ENCODE measurements around the gene TMA7B. TPM values are rescaled to one million over a fixed set of nuclear protein-coding genes. Genes with fewer than 3 reads are reported as not detected.

TMA7B gene
- polyA plus RNA-seq, 1 of the 3 experiments (the other 2 are of a cell fraction): not detected

DNA sequence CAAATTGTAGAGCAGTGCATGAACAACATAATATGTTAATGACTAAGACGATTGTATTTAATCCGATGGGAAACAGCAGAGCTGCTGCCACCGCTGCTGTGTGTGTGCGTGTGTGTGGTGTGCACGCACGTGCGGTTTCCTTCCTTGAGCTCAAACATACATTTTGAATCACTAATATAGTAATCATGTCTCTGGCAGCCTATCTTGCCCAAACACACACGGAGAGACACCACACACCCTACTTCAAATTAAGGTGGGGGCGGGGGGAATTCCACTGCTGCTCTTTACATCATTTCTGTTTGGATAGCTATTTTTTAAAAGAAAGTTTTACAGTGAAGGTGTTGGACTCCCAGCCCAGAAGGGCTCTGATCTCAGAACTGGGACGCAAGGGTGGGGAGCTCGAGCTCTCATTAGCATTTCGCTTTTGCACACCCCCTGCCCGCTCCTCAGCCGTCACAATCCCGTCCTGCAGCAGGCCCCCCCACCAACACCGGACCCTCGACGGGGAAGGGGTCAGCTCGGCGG, 33.9 kb downstream of the TMA7B start:
- POLR2A ChIA-PET: no interaction called here

DNA sequence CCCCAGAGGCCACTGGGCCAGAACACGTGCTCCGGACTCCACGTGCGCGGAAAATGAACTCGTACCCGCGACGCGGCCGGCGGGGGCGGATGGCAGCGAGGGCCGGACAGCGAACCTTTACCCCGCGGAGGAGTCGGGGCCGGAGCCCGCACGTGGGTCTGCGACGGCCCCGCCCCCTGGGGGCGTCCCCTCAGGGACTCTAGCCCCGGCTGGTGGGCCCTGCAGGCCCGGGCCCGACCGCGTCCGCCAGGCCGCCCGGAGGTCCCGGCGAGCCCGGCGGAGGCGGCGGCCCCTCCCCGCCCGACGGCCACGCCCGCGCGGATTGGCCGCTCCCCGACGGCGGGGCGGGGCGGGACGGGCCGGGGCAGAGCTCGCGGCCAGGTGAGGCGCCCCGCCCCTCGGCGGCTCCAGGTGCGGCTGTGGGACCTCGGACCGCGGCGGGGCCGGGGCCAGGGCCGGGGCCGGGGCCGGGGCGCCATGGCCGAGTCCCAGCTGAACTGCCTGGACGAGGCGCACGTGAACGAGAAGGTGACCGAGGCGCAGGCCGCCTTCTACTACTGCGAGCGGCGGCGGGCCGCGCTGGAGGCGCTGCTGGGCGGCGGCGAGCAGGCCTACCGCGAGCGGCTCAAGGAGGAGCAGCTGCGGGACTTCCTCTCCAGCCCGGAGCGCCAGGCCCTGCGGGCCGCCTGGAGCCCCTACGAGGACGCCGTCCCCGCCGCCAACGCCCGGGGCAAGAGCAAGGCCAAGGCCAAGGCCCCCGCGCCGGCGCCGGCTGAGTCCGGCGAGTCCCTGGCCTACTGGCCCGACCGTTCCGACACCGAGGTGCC, 34.6 kb downstream of the TMA7B start, which contains the start of gene FAM83F:
TSS of gene FAM83F (plus strand) at position 389 of the 827 bp plus-strand sequence. CDS start at position 478, 89 bp downstream.
- H2AFZ ChIP-seq (ENCODE audit: low read depth): no peak within 1 kb of the TSS
- H4K20me1 ChIP-seq (ENCODE audit: insufficient read depth): no peaks in the 10 kb centered on the region
- no peaks in the 10 kb centered on the region for H3K79me2 ChIP-seq (ENCODE audit: insufficient read depth)
- H3K4me1 ChIP-seq (ENCODE audit: control insufficient read depth in 1 of 2, insufficient read depth in 2 of 2, low read depth in 1 of 2, low read length in 1 of 2): peaks cover 0 to 18% of the 10 kb centered on the region in 2 experiments; a peak in 1 of 4 replicates
- CTCF ChIA-PET: no interaction called here
- no peak within 1 kb of the TSS for H3K4me2 ChIP-seq
- no peak within 1 kb of the TSS for H3K4me3 ChIP-seq (ENCODE audit: low read depth in 2 of 2, low read length in 1 of 2)
- DNase-seq: no peak
- H3K9ac ChIP-seq: no peak within 1 kb of the TSS
- no peaks in the 10 kb centered on the region for H3K9me3 ChIP-seq
- H3K27ac ChIP-seq (ENCODE audit: low read depth in 2 of 2, low read length in 1 of 2): no peak within 1 kb of the TSS
- WGBS (ENCODE audit: low lambda C conversion rate): 92% methylated on average over 10 of the region's 115 CpGs
- no peaks in the 10 kb centered on the region for H3F3A ChIP-seq (replicated peaks; ENCODE audit: insufficient read depth)
- no peaks in the 10 kb centered on the region for H3K9me2 ChIP-seq
- POLR2A ChIA-PET: no interaction called here
- no peaks in the 10 kb centered on the region for H3K27me3 ChIP-seq (ENCODE audit: insufficient read depth)
- no peaks in the 10 kb centered on the region for H3K36me3 ChIP-seq (replicated peaks in 1 of 2; ENCODE audit: control insufficient read depth in 1 of 2, insufficient read depth in 2 of 2, low read length in 1 of 2)
- TF ChIP-seq FOSL2 (IDR thresholded peaks at IDR 0.05; ENCODE audit: borderline replicate concordance, low read depth) (no peak), CHD2 (IDR thresholded peaks at IDR 0.05; ENCODE audit: low read length, partially characterized antibody) (no peak), RXRA (IDR thresholded peaks at IDR 0.05; ENCODE audit: borderline replicate concordance, low read depth) (no peak), GATA2 (CRISPR knock-in tag; IDR thresholded peaks at IDR 0.05) (no peak), GABPA (IDR thresholded peaks at IDR 0.05; ENCODE audit: low read depth) (no peak), ELF1 (IDR thresholded peaks at IDR 0.05) (no peak), RCOR1 (IDR thresholded peaks at IDR 0.05; ENCODE audit: low read length) (no peak), FOXJ3 (CRISPR knock-in tag; IDR thresholded peaks at IDR 0.05) (no peak), TCF12 (IDR thresholded peaks at IDR 0.05) (no peak), JUND (IDR thresholded peaks at IDR 0.05) (no peak), SIN3A (IDR thresholded peaks at IDR 0.05; ENCODE audit: borderline replicate concordance, low read depth, low read length) (no peak)

More for the DNA sequence above, 33.9 kb downstream of the TMA7B start:
- Histone ChIP-seq H3K27me3 (ENCODE audit: insufficient read depth) (no peaks in the 10 kb centered on the region), H4K20me1 (ENCODE audit: insufficient read depth) (no peaks in the 10 kb centered on the region), H3K9me2 (no peaks in the 10 kb centered on the region), H3K4me2 (no peak overlapping the region), H3K4me3 (ENCODE audit: low read depth in 2 of 2, low read length in 1 of 2) (no peak overlapping the region), H3K9ac (no peak overlapping the region), H2AFZ (ENCODE audit: low read depth) (no peak overlapping the region), H3K36me3 (replicated peaks in 1 of 2; ENCODE audit: control insufficient read depth in 1 of 2, insufficient read depth in 2 of 2, low read length in 1 of 2) (no peaks in the 10 kb centered on the region), H3K4me1 (ENCODE audit: control insufficient read depth in 1 of 2, insufficient read depth in 2 of 2, low read depth in 1 of 2, low read length in 1 of 2) (peaks cover 0 to 17% of the 10 kb centered on the region in 2 experiments; a peak in 1 of 4 replicates), H3K9me3 (no peaks in the 10 kb centered on the region), H3F3A (replicated peaks; ENCODE audit: insufficient read depth) (no peaks in the 10 kb centered on the region), H3K79me2 (ENCODE audit: insufficient read depth) (no peaks in the 10 kb centered on the region), H3K27ac (ENCODE audit: low read depth in 2 of 2, low read length in 1 of 2) (no peak overlapping the region)
- TF ChIP-seq GABPA (IDR thresholded peaks at IDR 0.05; ENCODE audit: low read depth) (no peak), RXRA (IDR thresholded peaks at IDR 0.05; ENCODE audit: borderline replicate concordance, low read depth) (no peak), EP300 (IDR thresholded peaks at IDR 0.05; ENCODE audit: borderline replicate concordance in 1 of 2, low read depth in 1 of 2, low read length in 1 of 2) (no peak), SIN3A (IDR thresholded peaks at IDR 0.05; ENCODE audit: borderline replicate concordance, low read depth, low read length) (no peak), NRF1 (IDR thresholded peaks at IDR 0.05; ENCODE audit: low read depth, low read length) (no peak)
- CTCF ChIA-PET: no interaction called here
- WGBS (ENCODE audit: low lambda C conversion rate): 73% methylated on average over 9 of the region's 20 CpGs
- DNase-seq: no peak
